Measurements from ENCODE around the gene F5. TPM values are rescaled to one million over a fixed set of nuclear protein-coding genes. Genes with fewer than 3 reads are reported as not detected.

Gene F5
- total RNA-seq, 2 donors from 2014 or later = 0.33 to 4.2 TPM

DNA sequence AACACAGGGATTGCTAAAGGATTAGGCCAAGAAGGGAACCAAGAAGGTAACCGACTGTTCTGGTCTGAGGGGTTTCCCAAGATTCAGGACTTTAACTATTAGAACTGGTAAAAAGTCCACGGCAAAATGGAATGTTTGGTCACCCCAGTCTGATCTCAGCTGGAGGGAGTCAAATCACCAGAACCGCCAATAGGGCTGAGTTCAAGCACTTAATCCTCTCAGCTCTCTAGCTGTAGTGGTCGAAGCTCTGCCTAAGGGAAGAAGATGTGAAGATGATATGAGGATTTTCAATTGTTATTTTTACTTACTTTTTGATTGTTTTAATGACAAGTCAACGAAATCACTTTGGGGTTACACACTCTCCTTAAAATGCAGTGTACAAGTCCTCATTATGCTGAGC is 29.1 kb downstream of the F5 start:
- H3K27me3 ChIP-seq = no peaks in the 10 kb centered on the region
- WGBS, 2 donors = 53 to 56% methylated on average over 5 of the region's 5 CpGs
- H3K36me3 ChIP-seq (replicated peaks in 1 of 2; ENCODE audit: insufficient read depth in 1 of 2, low read depth in 2 of 2) = no peaks in the 10 kb centered on the region
- DNase-seq = no peak
- no peak for ATAC-seq
- H3K27ac ChIP-seq = no peak overlapping the region
- H3K4me3 ChIP-seq = no peak overlapping the region
- intact Hi-C loops (cut with DNase I) = loop anchor here (10.0 kb wide), 1 partner anchor 158 kb away; the partner anchor contains the start of gene SELL
- TF ChIP-seq, protein P1, sequence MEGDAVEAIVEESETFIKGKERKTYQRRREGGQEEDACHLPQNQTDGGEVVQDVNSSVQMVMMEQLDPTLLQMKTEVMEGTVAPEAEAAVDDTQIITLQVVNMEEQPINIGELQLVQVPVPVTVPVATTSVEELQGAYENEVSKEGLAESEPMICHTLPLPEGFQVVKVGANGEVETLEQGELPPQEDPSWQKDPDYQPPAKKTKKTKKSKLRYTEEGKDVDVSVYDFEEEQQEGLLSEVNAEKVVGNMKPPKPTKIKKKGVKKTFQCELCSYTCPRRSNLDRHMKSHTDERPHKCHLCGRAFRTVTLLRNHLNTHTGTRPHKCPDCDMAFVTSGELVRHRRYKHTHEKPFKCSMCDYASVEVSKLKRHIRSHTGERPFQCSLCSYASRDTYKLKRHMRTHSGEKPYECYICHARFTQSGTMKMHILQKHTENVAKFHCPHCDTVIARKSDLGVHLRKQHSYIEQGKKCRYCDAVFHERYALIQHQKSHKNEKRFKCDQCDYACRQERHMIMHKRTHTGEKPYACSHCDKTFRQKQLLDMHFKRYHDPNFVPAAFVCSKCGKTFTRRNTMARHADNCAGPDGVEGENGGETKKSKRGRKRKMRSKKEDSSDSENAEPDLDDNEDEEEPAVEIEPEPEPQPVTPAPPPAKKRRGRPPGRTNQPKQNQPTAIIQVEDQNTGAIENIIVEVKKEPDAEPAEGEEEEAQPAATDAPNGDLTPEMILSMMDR (IDR thresholded peaks at IDR 0.05) = no peak
- no peak for TF ChIP-seq POLR2A (IDR thresholded peaks at IDR 0.05)
- H3K4me1 ChIP-seq = no peaks in the 10 kb centered on the region
- no peaks in the 10 kb centered on the region for H3K9me3 ChIP-seq

DNA sequence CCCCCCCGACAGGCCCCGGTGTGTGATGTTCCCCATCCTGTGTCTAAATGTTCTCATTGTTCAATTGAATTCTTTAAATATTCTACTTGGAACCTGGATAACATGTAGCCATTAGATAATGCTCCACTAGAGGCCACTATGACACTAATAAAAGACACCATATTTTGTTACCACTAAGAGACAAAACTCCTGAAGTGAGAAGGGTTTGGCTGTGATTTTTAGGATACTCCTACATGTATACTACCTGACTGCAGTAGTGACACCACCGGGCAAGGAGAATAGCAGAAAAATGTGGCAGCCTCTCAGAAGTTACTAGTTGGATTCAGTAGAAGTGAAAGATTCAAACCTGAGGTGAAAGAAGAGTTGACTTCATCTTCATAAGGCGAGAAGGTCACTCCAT is 36.0 kb downstream of the F5 start:
- WGBS, 2 donors = 23 to 29% methylated on average over 4 of the region's 4 CpGs
- intact Hi-C loops (cut with DNase I) = loop anchor here (10.0 kb wide), 1 partner anchor 165 kb away; the partner anchor contains the start of gene SELL
- Histone ChIP-seq H3K4me1 (no peaks in the 10 kb centered on the region), H3K9me3 (no peaks in the 10 kb centered on the region), H3K27ac (no peak overlapping the region), H3K36me3 (replicated peaks in 1 of 2; ENCODE audit: insufficient read depth in 1 of 2, low read depth in 2 of 2) (no peaks in the 10 kb centered on the region), H3K27me3 (no peaks in the 10 kb centered on the region), H3K4me3 (no peak overlapping the region)
- TF ChIP-seq POLR2A (IDR thresholded peaks at IDR 0.05) = no peak
- TF ChIP-seq, protein P1 (IDR thresholded peaks at IDR 0.05) = peak in 6 of 7 experiments; percentile 37 to 71 (median 62)
- DNase-seq (no peak), ATAC-seq (peak; percentile 80)

DNA sequence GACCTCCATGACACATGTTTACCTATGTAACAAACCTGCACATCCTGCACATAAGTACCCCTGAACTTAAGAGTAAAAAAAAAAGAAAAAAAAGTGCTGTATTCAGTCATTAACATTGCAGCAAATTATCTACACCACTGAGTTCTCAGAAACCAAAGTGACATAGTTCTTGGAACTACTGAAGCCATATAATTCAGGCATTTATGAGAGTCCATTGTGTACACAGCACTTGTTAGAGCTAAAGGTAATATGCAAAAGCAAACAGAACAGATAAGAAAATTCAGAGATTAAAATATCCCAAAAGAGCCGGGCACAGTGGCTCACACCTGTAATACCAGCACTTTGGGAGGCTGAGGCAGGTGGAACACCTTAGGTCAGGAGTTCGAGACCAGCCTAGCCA is 38.0 kb downstream of the F5 start:
- DNase-seq (no peak), ATAC-seq (no peak)
- intact Hi-C loops (cut with DNase I) = no loop called here
- no peak for TF ChIP-seq POLR2A (IDR thresholded peaks at IDR 0.05)
- TF ChIP-seq, protein P1 (IDR thresholded peaks at IDR 0.05) = no peak
- H3K27ac ChIP-seq = no peak overlapping the region
- 43 to 56% methylated on average over 2 of the region's 2 CpGs for WGBS, 2 donors
- H3K36me3 ChIP-seq (replicated peaks in 1 of 2; ENCODE audit: insufficient read depth in 1 of 2, low read depth in 2 of 2) = no peaks in the 10 kb centered on the region
- H3K4me1 ChIP-seq = no peaks in the 10 kb centered on the region
- H3K27me3 ChIP-seq = no peaks in the 10 kb centered on the region
- no peaks in the 10 kb centered on the region for H3K9me3 ChIP-seq
- H3K4me3 ChIP-seq = no peak overlapping the region

DNA sequence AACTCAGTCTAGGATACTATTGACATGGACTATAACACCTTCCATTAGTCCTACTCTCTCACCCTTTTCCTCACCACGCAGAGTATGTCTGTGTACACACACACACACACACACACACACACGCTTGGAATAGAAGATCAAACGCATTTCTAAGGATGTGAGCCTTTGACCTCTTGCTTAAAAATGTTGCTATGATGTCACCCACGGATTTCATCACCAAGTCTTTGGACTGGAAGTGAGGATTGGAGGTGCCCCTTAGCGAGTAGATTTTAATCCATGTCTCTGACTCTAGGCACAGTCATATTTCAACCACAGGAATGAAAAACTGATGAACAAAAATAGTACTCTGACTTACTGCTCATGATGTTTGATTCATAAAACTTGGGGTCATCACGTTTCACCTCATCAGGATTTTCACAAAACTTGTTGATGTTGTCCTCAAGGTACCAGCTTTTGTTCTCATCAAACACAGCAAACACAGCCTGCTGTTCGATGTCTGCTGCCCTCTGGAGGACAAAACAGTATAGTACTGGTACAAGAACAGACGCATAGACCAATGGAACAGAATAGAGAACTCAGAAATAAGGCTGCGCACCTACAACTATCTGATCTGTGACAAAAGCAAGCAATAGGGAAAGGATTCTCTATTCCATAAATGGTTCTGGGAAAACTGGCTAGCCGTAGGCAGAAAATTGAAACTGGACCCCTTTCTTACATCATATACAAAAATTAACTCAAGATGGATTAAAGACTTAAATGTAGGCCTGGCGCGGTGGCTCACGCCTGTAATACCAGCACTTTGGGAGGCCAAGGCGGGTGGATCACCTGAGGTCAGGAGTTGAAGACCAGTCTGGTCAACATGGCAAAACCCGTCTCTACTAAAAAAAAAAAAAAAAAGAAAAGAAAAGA is 39.9 kb downstream of the F5 start:
- TF ChIP-seq, protein P1 (IDR thresholded peaks at IDR 0.05) = peak; percentile 69 to 92 (median 85)
- TF ChIP-seq POLR2A (IDR thresholded peaks at IDR 0.05) = no peak
- H3K27me3 ChIP-seq = no peaks in the 10 kb centered on the region
- H3K4me1 ChIP-seq = no peaks in the 10 kb centered on the region
- ATAC-seq (peak; percentile 84), DNase-seq (peak; percentile 56 to 78 (median 68))
- intact Hi-C loops (cut with DNase I) = no loop called here
- WGBS, 2 donors = 43 to 48% methylated on average over 15 of the region's 15 CpGs
- H3K27ac ChIP-seq = no peak overlapping the region
- no peak overlapping the region for H3K4me3 ChIP-seq
- H3K36me3 ChIP-seq (replicated peaks in 1 of 2; ENCODE audit: insufficient read depth in 1 of 2, low read depth in 2 of 2) = no peaks in the 10 kb centered on the region
- no peaks in the 10 kb centered on the region for H3K9me3 ChIP-seq
